Measurements from ENCODE around the gene DCDC2C. TPM values are rescaled to one million over a fixed set of nuclear protein-coding genes. Genes with fewer than 3 reads are reported as not detected.

Gene DCDC2C
- polyA plus RNA-seq, 1 donor from 2014 or later = not detected

DNA sequence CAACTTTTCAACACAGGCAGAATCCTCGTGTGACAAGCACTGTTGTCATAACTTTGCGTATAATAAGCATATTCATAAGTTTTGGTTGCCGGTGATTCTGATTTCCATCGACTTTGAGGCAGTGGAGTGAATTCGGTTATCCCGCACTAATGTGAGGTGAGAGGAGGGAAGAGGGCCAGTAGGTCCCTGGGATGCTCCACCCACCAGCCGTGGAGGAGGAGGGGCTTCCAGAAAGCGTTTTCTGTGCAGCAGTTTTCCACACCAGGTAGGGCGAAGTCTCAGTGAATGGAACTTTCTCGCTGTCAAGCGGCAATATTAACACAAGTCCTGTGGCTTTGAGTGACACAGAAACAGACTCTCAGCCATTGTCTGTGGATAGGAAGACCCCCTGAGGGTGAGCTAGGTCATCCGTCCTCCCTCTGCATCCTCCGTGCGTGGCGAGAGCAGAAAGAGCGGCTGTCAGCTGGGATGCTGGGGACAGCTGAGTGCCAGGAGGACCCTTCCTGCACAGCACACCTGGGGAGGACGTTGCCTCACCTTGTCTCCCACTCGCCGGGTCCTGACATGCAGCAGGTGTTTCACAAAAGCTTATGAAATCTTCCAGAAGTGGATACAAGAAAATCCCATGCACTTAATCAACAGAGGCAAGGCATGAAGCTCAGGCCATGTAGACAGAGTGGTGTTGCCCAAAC, 67.5 kb downstream of the DCDC2C start:
- H3K27me3 ChIP-seq (ENCODE audit: insufficient read depth, low read depth, low read length) = no peaks in the 10 kb centered on the region
- H3K36me3 ChIP-seq (ENCODE audit: insufficient read depth, low read length) = no peaks in the 10 kb centered on the region
- no peaks in the 10 kb centered on the region for H3K9me3 ChIP-seq (ENCODE audit: low read length)
- no peaks in the 10 kb centered on the region for H3K79me2 ChIP-seq (replicated peaks; ENCODE audit: insufficient read depth, low read length)
- no peak overlapping the region for H3K9ac ChIP-seq (ENCODE audit: low read length)
- H3F3A ChIP-seq (ENCODE audit: insufficient read depth, low read length, poor library complexity, severe bottlenecking) = no peaks in the 10 kb centered on the region
- TF ChIP-seq MXI1 (conservative IDR thresholded peaks at IDR 0.05; ENCODE audit: poor library complexity, severe bottlenecking) (no peak), RAD21 (conservative IDR thresholded peaks at IDR 0.05) (no peak), EP300 (conservative IDR thresholded peaks at IDR 0.05; ENCODE audit: poor library complexity, severe bottlenecking) (no peak), TAF1 (IDR thresholded peaks at IDR 0.05; ENCODE audit: low read depth) (no peak), EZH2 (IDR thresholded peaks at IDR 0.05; ENCODE audit: borderline replicate concordance, insufficient read depth, low read length, poor library complexity, severe bottlenecking) (no peak), REST (IDR thresholded peaks at IDR 0.05; ENCODE audit: borderline replicate concordance) (no peak), SMC3 (conservative IDR thresholded peaks at IDR 0.05; ENCODE audit: poor library complexity) (no peak), POLR2AphosphoS5 (IDR thresholded peaks at IDR 0.05) (no peak)
- TF ChIP-seq, protein P1, sequence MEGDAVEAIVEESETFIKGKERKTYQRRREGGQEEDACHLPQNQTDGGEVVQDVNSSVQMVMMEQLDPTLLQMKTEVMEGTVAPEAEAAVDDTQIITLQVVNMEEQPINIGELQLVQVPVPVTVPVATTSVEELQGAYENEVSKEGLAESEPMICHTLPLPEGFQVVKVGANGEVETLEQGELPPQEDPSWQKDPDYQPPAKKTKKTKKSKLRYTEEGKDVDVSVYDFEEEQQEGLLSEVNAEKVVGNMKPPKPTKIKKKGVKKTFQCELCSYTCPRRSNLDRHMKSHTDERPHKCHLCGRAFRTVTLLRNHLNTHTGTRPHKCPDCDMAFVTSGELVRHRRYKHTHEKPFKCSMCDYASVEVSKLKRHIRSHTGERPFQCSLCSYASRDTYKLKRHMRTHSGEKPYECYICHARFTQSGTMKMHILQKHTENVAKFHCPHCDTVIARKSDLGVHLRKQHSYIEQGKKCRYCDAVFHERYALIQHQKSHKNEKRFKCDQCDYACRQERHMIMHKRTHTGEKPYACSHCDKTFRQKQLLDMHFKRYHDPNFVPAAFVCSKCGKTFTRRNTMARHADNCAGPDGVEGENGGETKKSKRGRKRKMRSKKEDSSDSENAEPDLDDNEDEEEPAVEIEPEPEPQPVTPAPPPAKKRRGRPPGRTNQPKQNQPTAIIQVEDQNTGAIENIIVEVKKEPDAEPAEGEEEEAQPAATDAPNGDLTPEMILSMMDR (IDR thresholded peaks at IDR 0.05; ENCODE audit: poor library complexity, severe bottlenecking) = no peak
- no peaks in the 10 kb centered on the region for H4K20me1 ChIP-seq (ENCODE audit: insufficient read depth)
- H2AFZ ChIP-seq (ENCODE audit: low read depth, low read length) = no peak overlapping the region
- no peak overlapping the region for H3K4me3 ChIP-seq (ENCODE audit: low read length)
- H3K27ac ChIP-seq (ENCODE audit: low read length) = no peak overlapping the region
- no peak overlapping the region for H3K4me2 ChIP-seq (ENCODE audit: low read length)
- H3K9me2 ChIP-seq (ENCODE audit: insufficient read depth, low read length) = no peaks in the 10 kb centered on the region

DNA sequence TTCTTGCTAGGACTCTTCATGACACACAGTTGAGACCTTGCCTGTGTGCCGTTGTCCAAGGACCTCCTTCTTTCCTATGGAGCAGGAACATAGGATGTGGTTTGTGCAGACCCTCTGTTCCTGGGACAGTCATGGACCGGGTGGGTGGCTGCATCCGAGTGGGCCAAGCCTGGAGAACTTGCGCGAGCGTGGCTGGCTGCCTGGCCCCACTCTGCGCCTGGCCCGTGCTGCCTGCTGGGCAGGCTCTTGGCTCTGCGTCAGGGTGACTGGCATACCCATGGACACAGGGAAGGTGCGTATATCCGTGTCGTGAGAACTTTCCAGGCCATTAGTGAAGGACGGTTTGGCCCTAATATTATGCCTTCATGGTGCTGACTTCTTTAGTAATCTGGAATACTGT, 68.2 kb downstream of the DCDC2C start:
- no peaks in the 10 kb centered on the region for H3F3A ChIP-seq (ENCODE audit: insufficient read depth, low read length, poor library complexity, severe bottlenecking)
- H3K27me3 ChIP-seq (ENCODE audit: insufficient read depth, low read depth, low read length) = no peaks in the 10 kb centered on the region
- H3K9me3 ChIP-seq (ENCODE audit: low read length) = no peaks in the 10 kb centered on the region
- TF ChIP-seq MXI1 (conservative IDR thresholded peaks at IDR 0.05; ENCODE audit: poor library complexity, severe bottlenecking) (no peak), EZH2 (IDR thresholded peaks at IDR 0.05; ENCODE audit: borderline replicate concordance, insufficient read depth, low read length, poor library complexity, severe bottlenecking) (no peak), SMC3 (conservative IDR thresholded peaks at IDR 0.05; ENCODE audit: poor library complexity) (no peak), TAF1 (IDR thresholded peaks at IDR 0.05; ENCODE audit: low read depth) (no peak), RAD21 (conservative IDR thresholded peaks at IDR 0.05) (no peak), REST (IDR thresholded peaks at IDR 0.05; ENCODE audit: borderline replicate concordance) (no peak), EP300 (conservative IDR thresholded peaks at IDR 0.05; ENCODE audit: poor library complexity, severe bottlenecking) (no peak), POLR2AphosphoS5 (IDR thresholded peaks at IDR 0.05) (no peak)
- no peak overlapping the region for H3K4me3 ChIP-seq (ENCODE audit: low read length)
- H3K36me3 ChIP-seq (ENCODE audit: insufficient read depth, low read length) = no peaks in the 10 kb centered on the region
- no peak overlapping the region for H3K9ac ChIP-seq (ENCODE audit: low read length)
- no peak overlapping the region for H2AFZ ChIP-seq (ENCODE audit: low read depth, low read length)
- H3K9me2 ChIP-seq (ENCODE audit: insufficient read depth, low read length) = no peaks in the 10 kb centered on the region
- H4K20me1 ChIP-seq (ENCODE audit: insufficient read depth) = no peaks in the 10 kb centered on the region
- H3K27ac ChIP-seq (ENCODE audit: low read length) = no peak overlapping the region
- H3K4me2 ChIP-seq (ENCODE audit: low read length) = no peak overlapping the region
- no peaks in the 10 kb centered on the region for H3K79me2 ChIP-seq (replicated peaks; ENCODE audit: insufficient read depth, low read length)
